Measurements from ENCODE around the gene WNT7B.

WNT7B gene

GRCh38 chr22:45880716-45881523, 96.0 kb downstream of the WNT7B start:
- WGBS (ENCODE audit: insufficient coverage, insufficient read length) = no CpG with 5 or more reads among the region's 49 CpGs

DNA sequence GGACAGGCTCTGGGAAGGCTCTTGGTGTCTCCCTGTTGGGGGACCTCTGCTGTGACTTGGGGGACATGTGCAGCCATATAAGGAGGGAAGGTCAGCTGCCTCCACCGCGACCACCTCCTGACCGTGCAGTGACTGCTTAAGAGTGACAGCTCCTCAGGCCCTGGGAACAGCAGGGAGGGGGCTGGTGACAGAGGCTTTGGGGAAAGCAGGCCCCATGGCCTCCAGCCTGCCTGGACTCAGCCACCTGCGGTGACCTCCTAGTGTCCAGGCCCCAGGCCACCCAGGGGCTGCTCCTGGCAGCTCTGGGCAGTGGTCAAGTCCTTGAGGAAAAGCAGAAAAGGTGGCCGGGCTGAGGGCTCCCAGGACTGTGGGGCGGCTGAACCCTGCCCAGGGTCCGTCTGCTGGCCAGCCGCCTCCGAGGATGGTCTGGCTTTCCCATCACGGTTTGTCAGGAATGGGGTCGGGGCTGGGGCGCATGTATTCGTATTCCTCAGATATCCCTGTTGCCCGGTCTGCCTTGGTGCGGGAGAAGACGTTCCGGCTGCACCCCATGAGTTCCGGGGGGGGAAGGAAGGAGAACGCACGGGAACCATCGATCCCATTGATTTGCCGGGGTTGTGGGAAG, 96.8 kb downstream of the WNT7B start:
- peaks cover 10% of the 10 kb centered on the region; the same call in 1 of the 2 replicates for H3K4me1 ChIP-seq (ENCODE audit: control insufficient read depth, insufficient read depth, low read length)
- no peak overlapping the region for H3K27ac ChIP-seq (ENCODE audit: low read length)
- no CpG with 5 or more reads among the region's 22 CpGs for WGBS (ENCODE audit: insufficient coverage, insufficient read length)
- peaks cover 11% of the 10 kb centered on the region; the same call in 1 of the 2 replicates for H3K27me3 ChIP-seq (ENCODE audit: control insufficient read depth, insufficient read depth, low read length)
- H3K4me3 ChIP-seq (ENCODE audit: low read length) = no peak overlapping the region
- H3K36me3 ChIP-seq (ENCODE audit: control insufficient read depth, insufficient read depth, low read length) = no peaks in the 10 kb centered on the region
- no peak for DNase-seq (ENCODE audit: low read depth, low spot score)
- no peaks in the 10 kb centered on the region for H3K9me3 ChIP-seq (ENCODE audit: control insufficient read depth, insufficient read depth, low read length)

More at GRCh38 chr22:45880716-45881523, 96.0 kb downstream of the WNT7B start:
- Histone ChIP-seq H3K9me3 (ENCODE audit: control insufficient read depth, insufficient read depth, low read length) (no peaks in the 10 kb centered on the region), H3K4me3 (ENCODE audit: low read length) (no peak overlapping the region; the same call in 1 of the 2 replicates), H3K36me3 (ENCODE audit: control insufficient read depth, insufficient read depth, low read length) (no peaks in the 10 kb centered on the region), H3K27me3 (ENCODE audit: control insufficient read depth, insufficient read depth, low read length) (peaks cover 11% of the 10 kb centered on the region; the same call in 1 of the 2 replicates), H3K27ac (ENCODE audit: low read length) (no peak overlapping the region), H3K4me1 (ENCODE audit: control insufficient read depth, insufficient read depth, low read length) (peaks cover 10% of the 10 kb centered on the region; the same call in 1 of the 2 replicates)
- no peak for DNase-seq (ENCODE audit: low read depth, low spot score)

- Histone ChIP-seq H3K9me3 (ENCODE audit: control insufficient read depth, insufficient read depth, low read length) (no peaks in the 10 kb centered on the region), H3K27me3 (ENCODE audit: control insufficient read depth, insufficient read depth, low read length) (peaks cover 11% of the 10 kb centered on the region; the same call in 1 of the 2 replicates), H3K36me3 (ENCODE audit: control insufficient read depth, insufficient read depth, low read length) (no peaks in the 10 kb centered on the region), H3K4me1 (ENCODE audit: control insufficient read depth, insufficient read depth, low read length) (peaks cover 10% of the 10 kb centered on the region; the same call in 1 of the 2 replicates), H3K4me3 (ENCODE audit: low read length) (no peak overlapping the region), H3K27ac (ENCODE audit: low read length) (no peak overlapping the region)
- DNase-seq (ENCODE audit: low read depth, low spot score) = no peak
- WGBS (ENCODE audit: insufficient coverage, insufficient read length) = no CpG with 5 or more reads among the region's 6 CpGs
These were observed 97.4 kb downstream of the WNT7B start for GRCh38 chr22:45879552-45879949.

GRCh38 chr22:45878901-45879551, 97.9 kb downstream of the WNT7B start:
- Histone ChIP-seq H3K4me1 (ENCODE audit: control insufficient read depth, insufficient read depth, low read length) (peaks cover 10% of the 10 kb centered on the region; the same call in 1 of the 2 replicates), H3K4me3 (ENCODE audit: low read length) (no peak overlapping the region), H3K9me3 (ENCODE audit: control insufficient read depth, insufficient read depth, low read length) (no peaks in the 10 kb centered on the region), H3K27me3 (ENCODE audit: control insufficient read depth, insufficient read depth, low read length) (peaks cover 11% of the 10 kb centered on the region; the same call in 1 of the 2 replicates), H3K27ac (ENCODE audit: low read length) (no peak overlapping the region), H3K36me3 (ENCODE audit: control insufficient read depth, insufficient read depth, low read length) (no peaks in the 10 kb centered on the region)
- WGBS (ENCODE audit: insufficient coverage, insufficient read length) = no CpG with 5 or more reads among the region's 16 CpGs
- no peak for DNase-seq (ENCODE audit: low read depth, low spot score)

- H3K4me3 ChIP-seq (ENCODE audit: low read length) = no peak overlapping the region
- no peak overlapping the region for H3K27ac ChIP-seq (ENCODE audit: low read length)
- no peaks in the 10 kb centered on the region for H3K36me3 ChIP-seq (ENCODE audit: control insufficient read depth, insufficient read depth, low read length)
- H3K27me3 ChIP-seq (ENCODE audit: control insufficient read depth, insufficient read depth, low read length) = peaks cover 11% of the 10 kb centered on the region; the same call in 1 of the 2 replicates
- no peak for DNase-seq (ENCODE audit: low read depth, low spot score)
- WGBS (ENCODE audit: insufficient coverage, insufficient read length) = no CpG with 5 or more reads among the region's 25 CpGs
- H3K4me1 ChIP-seq (ENCODE audit: control insufficient read depth, insufficient read depth, low read length) = peaks cover 10% of the 10 kb centered on the region; the same call in 1 of the 2 replicates
- no peaks in the 10 kb centered on the region for H3K9me3 ChIP-seq (ENCODE audit: control insufficient read depth, insufficient read depth, low read length)
These were observed 98.7 kb downstream of the WNT7B start for GRCh38 chr22:45878051-45878781.

DNA sequence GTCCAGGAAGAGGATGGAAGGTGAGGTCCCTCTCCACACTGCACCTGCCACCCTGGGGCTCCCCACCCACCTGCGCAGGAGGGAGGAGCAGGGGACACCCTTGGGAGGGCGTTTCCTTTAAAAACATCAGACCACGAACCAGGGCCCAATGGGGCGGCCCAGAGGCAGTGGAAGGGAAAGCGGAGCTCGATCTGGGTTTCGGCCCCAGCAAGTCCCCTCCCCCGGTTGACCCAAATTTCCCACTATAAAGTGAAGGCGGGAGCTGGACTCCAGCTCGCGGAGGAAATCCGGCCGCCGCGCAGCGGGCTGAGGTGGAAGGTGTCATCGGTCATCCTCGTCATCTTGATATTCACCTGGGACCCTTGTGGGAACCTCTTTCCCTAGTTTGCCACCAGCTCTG, 99.3 kb downstream of the WNT7B start:
- Histone ChIP-seq H3K9me3 (ENCODE audit: control insufficient read depth, insufficient read depth, low read length) (no peaks in the 10 kb centered on the region), H3K4me1 (ENCODE audit: control insufficient read depth, insufficient read depth, low read length) (peaks cover 10% of the 10 kb centered on the region; the same call in 1 of the 2 replicates), H3K27me3 (ENCODE audit: control insufficient read depth, insufficient read depth, low read length) (peaks cover 11% of the 10 kb centered on the region; the same call in 1 of the 2 replicates), H3K4me3 (ENCODE audit: low read length) (no peak overlapping the region), H3K27ac (ENCODE audit: low read length) (no peak overlapping the region), H3K36me3 (ENCODE audit: control insufficient read depth, insufficient read depth, low read length) (no peaks in the 10 kb centered on the region)
- no peak for DNase-seq (ENCODE audit: low read depth, low spot score)
- WGBS (ENCODE audit: insufficient coverage, insufficient read length) = no CpG with 5 or more reads among the region's 18 CpGs

GRCh38 chr22:45877036-45877380, 100.0 kb downstream of the WNT7B start:
- Histone ChIP-seq H3K9me3 (ENCODE audit: control insufficient read depth, insufficient read depth, low read length) (no peaks in the 10 kb centered on the region), H3K27ac (ENCODE audit: low read length) (no peak overlapping the region), H3K4me3 (ENCODE audit: low read length) (no peak overlapping the region), H3K27me3 (ENCODE audit: control insufficient read depth, insufficient read depth, low read length) (peaks cover 11% of the 10 kb centered on the region; the same call in 1 of the 2 replicates), H3K36me3 (ENCODE audit: control insufficient read depth, insufficient read depth, low read length) (no peaks in the 10 kb centered on the region), H3K4me1 (ENCODE audit: control insufficient read depth, insufficient read depth, low read length) (peaks cover 10% of the 10 kb centered on the region; the same call in 1 of the 2 replicates)
- DNase-seq (ENCODE audit: low read depth, low spot score) = no peak
- no CpG with 5 or more reads among the region's 3 CpGs for WGBS (ENCODE audit: insufficient coverage, insufficient read length)

DNA sequence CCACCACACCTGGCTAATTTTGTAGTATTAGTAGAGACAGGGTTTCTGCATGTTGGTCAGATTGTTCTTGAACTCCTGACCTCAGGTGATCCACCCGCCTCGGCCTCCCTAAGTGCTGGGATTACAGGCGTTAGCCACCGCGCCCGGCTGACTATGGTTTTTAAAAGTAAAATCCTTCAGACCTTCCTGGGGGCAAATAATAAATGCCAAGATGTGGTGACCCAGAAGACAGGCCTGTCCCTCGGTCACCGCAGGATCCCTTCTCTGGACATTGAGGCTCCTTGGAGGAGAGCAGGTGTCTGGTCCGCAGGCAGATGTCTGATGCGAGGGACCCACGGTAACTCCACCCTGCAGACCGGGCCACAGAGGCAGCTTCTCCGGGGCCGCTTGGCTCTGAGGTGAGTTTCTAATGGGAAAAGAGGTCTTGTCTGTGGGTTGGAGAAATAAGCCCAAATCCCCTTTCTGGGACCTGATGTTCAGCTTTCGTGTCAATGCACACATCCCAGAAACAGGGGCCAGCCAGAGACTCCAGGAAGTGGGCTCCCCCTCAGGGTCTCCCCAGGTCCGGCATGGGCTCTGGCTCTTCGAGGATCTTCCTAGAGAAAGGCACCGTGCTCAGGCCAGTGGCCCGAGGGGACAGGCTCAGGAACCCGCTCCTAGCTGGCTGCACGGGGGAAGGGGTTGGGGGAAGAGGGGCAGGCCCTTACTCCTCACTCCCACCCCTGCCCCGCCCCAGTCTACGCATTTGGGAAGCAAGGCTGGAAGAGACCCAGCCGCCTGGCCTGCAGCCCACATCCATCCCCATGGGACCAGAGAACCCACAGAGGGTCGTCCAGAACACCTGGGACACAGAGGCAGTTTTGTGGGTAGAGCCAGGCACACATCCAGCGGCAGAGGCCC, 100.6 kb downstream of the WNT7B start:
- no peak for DNase-seq (ENCODE audit: low read depth, low spot score)
- Histone ChIP-seq H3K4me3 (ENCODE audit: low read length) (no peak overlapping the region), H3K4me1 (ENCODE audit: control insufficient read depth, insufficient read depth, low read length) (peaks cover 9% of the 10 kb centered on the region; the same call in 1 of the 2 replicates), H3K27ac (ENCODE audit: low read length) (no peak overlapping the region), H3K27me3 (ENCODE audit: control insufficient read depth, insufficient read depth, low read length) (peaks cover 9% of the 10 kb centered on the region; the same call in 1 of the 2 replicates), H3K9me3 (ENCODE audit: control insufficient read depth, insufficient read depth, low read length) (no peaks in the 10 kb centered on the region), H3K36me3 (ENCODE audit: control insufficient read depth, insufficient read depth, low read length) (no peaks in the 10 kb centered on the region)
- no CpG with 5 or more reads among the region's 26 CpGs for WGBS (ENCODE audit: insufficient coverage, insufficient read length)

GRCh38 chr22:45872659-45873263, 104.2 kb downstream of the WNT7B start:
- H3K4me3 ChIP-seq (ENCODE audit: low read length) = no peak overlapping the region
- no peaks in the 10 kb centered on the region for H3K36me3 ChIP-seq (ENCODE audit: control insufficient read depth, insufficient read depth, low read length)
- H3K27ac ChIP-seq (ENCODE audit: low read length) = no peak overlapping the region
- H3K4me1 ChIP-seq (ENCODE audit: control insufficient read depth, insufficient read depth, low read length) = peaks cover 1% of the 10 kb centered on the region; the same call in 1 of the 2 replicates
- H3K27me3 ChIP-seq (ENCODE audit: control insufficient read depth, insufficient read depth, low read length) = peaks cover 21% of the 10 kb centered on the region
- WGBS (ENCODE audit: insufficient coverage, insufficient read length) = no CpG with 5 or more reads among the region's 3 CpGs
- H3K9me3 ChIP-seq (ENCODE audit: control insufficient read depth, insufficient read depth, low read length) = no peaks in the 10 kb centered on the region
- DNase-seq (ENCODE audit: low read depth, low spot score) = no peak
